ENCODE data around the gene ANKFY1.
A peak's percentile ranks its signal among the peaks of the same experiment; 100 is the strongest.
"Not testable (repeated sequence)": the region's sequence is repeated elsewhere in the genome, so short reads cannot be mapped to it uniquely, and the experiment has no call there.

ANKFY1 gene

GRCh38 chr17:4156750-4157381 is 106.9 kb downstream of the ANKFY1 start:
- DNase-seq (ENCODE audit: low read depth in 2 of 2) = no peak

- DNase-seq (ENCODE audit: low read depth in 2 of 2) = no peak
Measured at GRCh38 chr17:4155980-4156620, 107.7 kb downstream of the ANKFY1 start.

GRCh38 chr17:4154201-4154600 is 109.6 kb downstream of the ANKFY1 start:
- no peak for DNase-seq (ENCODE audit: low read depth in 2 of 2)

- DNase-seq (ENCODE audit: low read depth in 2 of 2) = no peak
Measured at GRCh38 chr17:4152471-4152870, 111.3 kb downstream of the ANKFY1 start.

- no peak for DNase-seq (ENCODE audit: low read depth in 2 of 2)
Measured at GRCh38 chr17:4150096-4150495, 113.7 kb downstream of the ANKFY1 start.

- no peak for DNase-seq (ENCODE audit: low read depth in 2 of 2)
Measured at GRCh38 chr17:4148611-4149308, 115.0 kb downstream of the ANKFY1 start.

- DNase-seq (ENCODE audit: low read depth in 2 of 2) = no peak
Measured at GRCh38 chr17:4147751-4148310, 115.9 kb downstream of the ANKFY1 start.

GRCh38 chr17:4146641-4147040 is 117.1 kb downstream of the ANKFY1 start:
- DNase-seq (ENCODE audit: low read depth in 2 of 2) = no peak

GRCh38 chr17:4144422-4144747 is 119.4 kb downstream of the ANKFY1 start:
- no peak for DNase-seq (ENCODE audit: low read depth in 2 of 2)

GRCh38 chr17:4143563-4144421 is 120.0 kb downstream of the ANKFY1 start:
- DNase-seq (ENCODE audit: low read depth in 2 of 2) = peak; percentile 78 to 82

- DNase-seq (ENCODE audit: low read depth in 2 of 2) = peak; percentile 14 to 26
Measured at GRCh38 chr17:4142107-4142900, 121.5 kb downstream of the ANKFY1 start.

GRCh38 chr17:4140125-4140524 is 123.7 kb downstream of the ANKFY1 start:
- no peak for DNase-seq (ENCODE audit: low read depth in 2 of 2)

GRCh38 chr17:4138906-4139526 is 124.8 kb downstream of the ANKFY1 start:
- not testable (repeated sequence) for DNase-seq (ENCODE audit: low read depth in 2 of 2)

- no peak for DNase-seq (ENCODE audit: low read depth in 2 of 2)
Measured at GRCh38 chr17:4136373-4136772, 127.4 kb downstream of the ANKFY1 start.

GRCh38 chr17:4135489-4135888 is 128.3 kb downstream of the ANKFY1 start:
- DNase-seq (ENCODE audit: low read depth in 2 of 2) = no peak

GRCh38 chr17:4134721-4135120 is 129.1 kb downstream of the ANKFY1 start:
- DNase-seq (ENCODE audit: low read depth in 2 of 2) = no peak

- DNase-seq (ENCODE audit: low read depth in 2 of 2) = no peak
Measured at GRCh38 chr17:4130715-4131114, 133.1 kb downstream of the ANKFY1 start.

GRCh38 chr17:4127555-4127954 is 136.2 kb downstream of the ANKFY1 start:
- DNase-seq (ENCODE audit: low read depth in 2 of 2) = no peak

GRCh38 chr17:4125552-4125951 is 138.2 kb downstream of the ANKFY1 start:
- DNase-seq (ENCODE audit: low read depth in 2 of 2) = no peak

- no peak for DNase-seq (ENCODE audit: low read depth in 2 of 2)
Measured at GRCh38 chr17:4124999-4125398, 138.8 kb downstream of the ANKFY1 start.

GRCh38 chr17:4120332-4120731 is 143.4 kb downstream of the ANKFY1 start:
- no peak for DNase-seq (ENCODE audit: low read depth in 2 of 2)

Data from stimulated activated CD4-positive, alpha-beta T cell treated with anti-CD3 and anti-CD28 coated beads, Interleukin-4, amount 100 ng/mL, for 48 hours (primary cell).